Measurements from ENCODE around the gene FAM89B.

FAM89B gene

GRCh38 chr11:65540290-65541092 is 31.8 kb upstream of the FAM89B start:
- Histone ChIP-seq H3K36me3 (ENCODE audit: control insufficient read depth, insufficient read depth, low read length) (peaks cover 22% of the 10 kb centered on the region; the same call in 1 of the 2 replicates), H3K9ac (ENCODE audit: low read depth, low read length) (peak overlapping the region; percentile 64), H3K27me3 (ENCODE audit: control insufficient read depth, insufficient read depth, low read length) (peaks cover 40% of the 10 kb centered on the region), H3K27ac (ENCODE audit: low read depth, low read length) (peak overlapping the region; percentile 61), H3K4me1 (ENCODE audit: control insufficient read depth, insufficient read depth, low read length) (0 out of 2 replicates have a peak, but pooled peaks cover 3% of the 10 kb centered on the region), H3K4me3 (ENCODE audit: low read depth, low read length) (peak overlapping the region; percentile 83), H3K9me3 (ENCODE audit: control insufficient read depth, insufficient read depth, low read length) (no peaks in the 10 kb centered on the region)

- Histone ChIP-seq H3K27ac (ENCODE audit: low read depth, low read length) (peak overlapping the region; percentile 61), H3K27me3 (ENCODE audit: control insufficient read depth, insufficient read depth, low read length) (peaks cover 49% of the 10 kb centered on the region), H3K9ac (ENCODE audit: low read depth, low read length) (peak overlapping the region; percentile 64), H3K36me3 (ENCODE audit: control insufficient read depth, insufficient read depth, low read length) (peaks cover 14% of the 10 kb centered on the region; the same call in 1 of the 2 replicates), H3K9me3 (ENCODE audit: control insufficient read depth, insufficient read depth, low read length) (no peaks in the 10 kb centered on the region), H3K4me3 (ENCODE audit: low read depth, low read length) (peak overlapping the region; percentile 83), H3K4me1 (ENCODE audit: control insufficient read depth, insufficient read depth, low read length) (0 out of 2 replicates have a peak, but pooled peaks cover 5% of the 10 kb centered on the region)
These were observed 31.0 kb upstream of the FAM89B start for GRCh38 chr11:65541093-65541982.

GRCh38 chr11:65542738-65543390 is 29.5 kb upstream of the FAM89B start:
- Histone ChIP-seq H3K27ac (ENCODE audit: low read depth, low read length) (no peak overlapping the region), H3K27me3 (ENCODE audit: control insufficient read depth, insufficient read depth, low read length) (peaks cover 60% of the 10 kb centered on the region), H3K9ac (ENCODE audit: low read depth, low read length) (no peak overlapping the region), H3K36me3 (ENCODE audit: control insufficient read depth, insufficient read depth, low read length) (0 out of 2 replicates have a peak, but pooled peaks cover 3% of the 10 kb centered on the region), H3K4me1 (ENCODE audit: control insufficient read depth, insufficient read depth, low read length) (0 out of 2 replicates have a peak, but pooled peaks cover 5% of the 10 kb centered on the region), H3K4me3 (ENCODE audit: low read depth, low read length) (no peak overlapping the region), H3K9me3 (ENCODE audit: control insufficient read depth, insufficient read depth, low read length) (no peaks in the 10 kb centered on the region)

GRCh38 chr11:65545853-65546216 is 26.5 kb upstream of the FAM89B start:
- Histone ChIP-seq H3K36me3 (ENCODE audit: control insufficient read depth, insufficient read depth, low read length) (no peaks in the 10 kb centered on the region), H3K27me3 (ENCODE audit: control insufficient read depth, insufficient read depth, low read length) (peaks cover 54% of the 10 kb centered on the region), H3K27ac (ENCODE audit: low read depth, low read length) (no peak overlapping the region), H3K4me3 (ENCODE audit: low read depth, low read length) (peak overlapping the region; percentile 71), H3K9me3 (ENCODE audit: control insufficient read depth, insufficient read depth, low read length) (no peaks in the 10 kb centered on the region), H3K9ac (ENCODE audit: low read depth, low read length) (no peak overlapping the region), H3K4me1 (ENCODE audit: control insufficient read depth, insufficient read depth, low read length) (0 out of 2 replicates have a peak, but pooled peaks cover 2% of the 10 kb centered on the region)

GRCh38 chr11:65546217-65546958 is 25.9 kb upstream of the FAM89B start:
- Histone ChIP-seq H3K4me1 (ENCODE audit: control insufficient read depth, insufficient read depth, low read length) (0 out of 2 replicates have a peak, but pooled peaks cover 2% of the 10 kb centered on the region), H3K4me3 (ENCODE audit: low read depth, low read length) (peak overlapping the region; percentile 71), H3K27me3 (ENCODE audit: control insufficient read depth, insufficient read depth, low read length) (peaks cover 53% of the 10 kb centered on the region), H3K9ac (ENCODE audit: low read depth, low read length) (no peak overlapping the region), H3K27ac (ENCODE audit: low read depth, low read length) (no peak overlapping the region), H3K9me3 (ENCODE audit: control insufficient read depth, insufficient read depth, low read length) (no peaks in the 10 kb centered on the region), H3K36me3 (ENCODE audit: control insufficient read depth, insufficient read depth, low read length) (no peaks in the 10 kb centered on the region)

- H3K27me3 ChIP-seq (ENCODE audit: control insufficient read depth, insufficient read depth, low read length), result peaks cover 54% of the 10 kb centered on the region
- no peaks in the 10 kb centered on the region for H3K9me3 ChIP-seq (ENCODE audit: control insufficient read depth, insufficient read depth, low read length)
- H3K9ac ChIP-seq (ENCODE audit: low read depth, low read length), result no peak overlapping the region
- H3K4me3 ChIP-seq (ENCODE audit: low read depth, low read length), result no peak overlapping the region
- H3K27ac ChIP-seq (ENCODE audit: low read depth, low read length), result no peak overlapping the region
- no peaks in the 10 kb centered on the region for H3K36me3 ChIP-seq (ENCODE audit: control insufficient read depth, insufficient read depth, low read length)
- H3K4me1 ChIP-seq (ENCODE audit: control insufficient read depth, insufficient read depth, low read length), result 0 out of 2 replicates have a peak, but pooled peaks cover 2% of the 10 kb centered on the region
These were observed 24.8 kb upstream of the FAM89B start for GRCh38 chr11:65547446-65548125.

- Histone ChIP-seq H3K4me1 (ENCODE audit: control insufficient read depth, insufficient read depth, low read length) (0 out of 2 replicates have a peak, but pooled peaks cover 2% of the 10 kb centered on the region), H3K4me3 (ENCODE audit: low read depth, low read length) (no peak overlapping the region), H3K9me3 (ENCODE audit: control insufficient read depth, insufficient read depth, low read length) (no peaks in the 10 kb centered on the region), H3K27ac (ENCODE audit: low read depth, low read length) (no peak overlapping the region), H3K9ac (ENCODE audit: low read depth, low read length) (no peak overlapping the region), H3K27me3 (ENCODE audit: control insufficient read depth, insufficient read depth, low read length) (peaks cover 54% of the 10 kb centered on the region), H3K36me3 (ENCODE audit: control insufficient read depth, insufficient read depth, low read length) (no peaks in the 10 kb centered on the region)
These were observed 23.9 kb upstream of the FAM89B start for GRCh38 chr11:65548395-65548794.

- peaks cover 4% of the 10 kb centered on the region; the same call in 1 of the 2 replicates for H3K4me1 ChIP-seq (ENCODE audit: control insufficient read depth, insufficient read depth, low read length)
- no peak overlapping the region for H3K27ac ChIP-seq (ENCODE audit: low read depth, low read length)
- no peaks in the 10 kb centered on the region for H3K9me3 ChIP-seq (ENCODE audit: control insufficient read depth, insufficient read depth, low read length)
- no peak overlapping the region for H3K9ac ChIP-seq (ENCODE audit: low read depth, low read length)
- H3K27me3 ChIP-seq (ENCODE audit: control insufficient read depth, insufficient read depth, low read length), result peaks cover 55% of the 10 kb centered on the region
- H3K36me3 ChIP-seq (ENCODE audit: control insufficient read depth, insufficient read depth, low read length), result no peaks in the 10 kb centered on the region
- H3K4me3 ChIP-seq (ENCODE audit: low read depth, low read length), result no peak overlapping the region
These were observed 23.2 kb upstream of the FAM89B start for GRCh38 chr11:65549096-65549495.

GRCh38 chr11:65551572-65552387 is 20.6 kb upstream of the FAM89B start:
- Histone ChIP-seq H3K27ac (ENCODE audit: low read depth, low read length) (no peak overlapping the region), H3K36me3 (ENCODE audit: control insufficient read depth, insufficient read depth, low read length) (no peaks in the 10 kb centered on the region), H3K9ac (ENCODE audit: low read depth, low read length) (no peak overlapping the region), H3K9me3 (ENCODE audit: control insufficient read depth, insufficient read depth, low read length) (no peaks in the 10 kb centered on the region), H3K4me1 (ENCODE audit: control insufficient read depth, insufficient read depth, low read length) (peaks cover 2% of the 10 kb centered on the region; the same call in 1 of the 2 replicates), H3K27me3 (ENCODE audit: control insufficient read depth, insufficient read depth, low read length) (peaks cover 43% of the 10 kb centered on the region), H3K4me3 (ENCODE audit: low read depth, low read length) (no peak overlapping the region)
